ENCODE data around the gene GOSR1. TPM values are rescaled to one million over a fixed set of nuclear protein-coding genes. Genes with fewer than 3 reads are reported as not detected.
"Not testable (repeated sequence)": the region's sequence is repeated elsewhere in the genome, so short reads cannot be mapped to it uniquely, and the experiment has no call there.

GOSR1 gene
- total RNA-seq, 1 donor from 2014 or later: 30.7 TPM

DNA sequence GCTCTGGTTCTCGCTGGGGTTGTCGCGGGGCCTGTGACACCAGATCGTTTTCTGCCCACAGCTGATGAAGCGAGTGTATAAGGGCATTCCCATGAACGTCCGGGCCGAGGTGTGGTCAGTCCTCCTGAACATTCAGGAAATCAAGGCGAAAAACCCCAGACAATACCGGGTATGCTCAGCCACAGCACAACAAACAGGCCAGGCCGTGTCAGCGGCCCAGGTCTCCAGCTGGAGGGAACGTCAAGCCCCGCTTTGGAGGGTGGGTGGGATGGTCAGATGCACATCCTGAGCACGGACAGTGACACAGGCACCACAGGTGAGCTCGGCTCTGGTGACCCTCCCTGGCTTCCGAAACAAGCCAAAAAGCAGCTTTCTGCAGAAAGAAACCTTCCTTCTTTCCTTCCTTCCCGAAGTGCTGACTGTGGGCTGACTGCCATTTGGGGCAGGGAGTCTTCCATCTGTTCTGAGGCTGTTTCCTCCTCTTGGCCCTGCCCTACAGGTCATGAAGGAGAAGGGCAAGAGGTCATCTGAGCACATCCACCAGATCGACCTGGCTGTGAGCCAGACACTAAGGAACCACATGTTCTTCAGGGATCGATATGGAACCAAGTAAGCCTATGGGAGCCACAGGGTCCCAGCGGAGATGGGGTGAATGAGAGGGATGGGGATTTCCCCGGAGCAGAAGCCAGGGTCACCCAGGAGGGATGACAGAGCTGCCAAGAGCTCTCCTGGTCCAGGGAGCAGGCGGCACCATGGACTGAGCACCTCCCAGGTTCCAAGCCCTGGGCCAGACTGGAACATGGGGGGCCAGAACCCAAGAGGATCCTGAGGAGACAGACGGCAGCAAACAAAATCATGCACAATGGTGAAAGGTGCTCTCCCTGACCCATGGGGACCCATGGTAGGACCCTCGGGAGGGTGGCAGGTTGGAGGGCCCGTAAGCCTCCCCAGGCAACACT lies 79.4 kb downstream of the GOSR1 start:
- intact Hi-C loops (cut with micrococcal nuclease): no loop called here
- DNase-seq (no peak), ATAC-seq (no peak)

DNA sequence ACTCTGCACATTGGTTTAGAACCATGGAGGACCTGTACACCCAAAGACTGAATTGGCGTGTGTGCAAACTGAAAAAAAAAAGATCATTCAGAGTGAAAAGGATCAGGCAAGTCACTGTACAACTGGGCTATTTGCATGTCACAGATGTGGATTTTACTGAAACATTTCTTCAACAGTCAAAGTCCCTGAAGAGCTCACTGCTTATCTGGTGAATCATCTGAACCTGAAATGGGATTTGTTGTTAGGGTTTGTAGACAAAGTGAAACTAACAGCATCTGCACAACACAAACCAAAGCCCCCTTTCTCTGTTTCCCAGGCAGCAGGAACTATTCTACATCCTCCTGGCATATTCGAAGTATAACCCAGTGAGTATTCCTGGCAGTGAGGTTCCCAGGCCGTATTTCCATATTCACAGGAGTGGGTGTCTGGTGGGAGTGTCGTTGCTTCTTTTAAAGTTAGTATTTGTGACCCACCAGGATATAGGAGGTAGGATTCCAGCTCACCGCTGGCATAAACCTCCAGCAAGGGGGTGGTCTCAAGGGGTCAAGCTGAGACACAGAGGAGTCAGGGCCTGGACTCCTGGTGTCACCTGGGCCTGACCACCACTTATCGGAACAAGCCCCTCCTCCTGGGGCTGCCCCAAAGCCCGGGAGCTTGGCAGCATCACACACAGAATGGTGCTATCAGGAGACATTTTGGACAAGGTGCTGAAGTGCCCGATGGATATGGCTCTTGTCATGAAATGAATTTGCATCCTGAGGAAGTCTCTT lies 80.9 kb downstream of the GOSR1 start:
- intact Hi-C loops (cut with micrococcal nuclease): no loop called here
- DNase-seq (no peak), ATAC-seq (no peak)

DNA sequence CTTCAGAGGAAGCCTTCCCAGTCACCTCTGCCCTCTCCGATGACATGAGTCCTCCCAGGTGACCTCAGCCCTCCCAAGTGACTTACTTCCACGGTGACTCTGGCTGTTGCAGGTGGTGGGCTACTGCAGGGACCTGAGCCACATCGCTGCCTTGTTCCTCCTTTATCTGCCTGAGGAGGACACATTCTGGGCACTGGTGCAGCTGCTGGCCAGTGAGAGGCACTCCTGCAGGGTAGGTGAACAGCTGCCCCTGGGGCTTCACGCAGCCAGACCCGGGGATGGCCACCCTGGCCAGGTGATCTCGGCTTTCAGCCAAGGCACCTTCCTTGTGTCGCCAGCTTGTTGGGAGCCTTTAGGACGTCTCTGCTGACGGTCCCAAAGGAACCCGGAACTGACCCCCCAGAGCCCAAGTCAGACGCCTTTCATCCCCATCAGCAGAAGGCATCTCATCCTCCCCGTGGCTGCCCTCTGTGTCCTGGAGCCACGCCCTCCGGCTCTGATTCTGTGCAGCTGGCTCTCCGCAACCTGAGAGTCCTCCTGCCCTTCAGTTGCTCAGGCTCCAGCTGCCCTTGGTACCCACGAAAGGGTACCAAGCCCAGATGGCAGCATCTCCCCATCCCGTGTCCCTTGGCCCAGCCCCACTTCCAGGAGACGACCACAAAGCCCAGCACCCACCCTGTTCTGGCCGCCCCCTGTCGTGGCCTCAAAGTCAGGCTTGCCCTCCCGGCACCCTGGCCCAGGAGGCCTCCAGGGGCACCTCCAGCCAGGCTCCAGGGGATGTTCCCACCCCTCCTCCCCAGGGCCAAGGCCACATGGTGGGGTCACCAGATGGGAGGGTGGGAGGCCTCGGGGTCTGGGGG lies 81.7 kb downstream of the GOSR1 start:
- intact Hi-C loops (cut with micrococcal nuclease): no loop called here
- ATAC-seq (no peak), DNase-seq (no peak)

DNA sequence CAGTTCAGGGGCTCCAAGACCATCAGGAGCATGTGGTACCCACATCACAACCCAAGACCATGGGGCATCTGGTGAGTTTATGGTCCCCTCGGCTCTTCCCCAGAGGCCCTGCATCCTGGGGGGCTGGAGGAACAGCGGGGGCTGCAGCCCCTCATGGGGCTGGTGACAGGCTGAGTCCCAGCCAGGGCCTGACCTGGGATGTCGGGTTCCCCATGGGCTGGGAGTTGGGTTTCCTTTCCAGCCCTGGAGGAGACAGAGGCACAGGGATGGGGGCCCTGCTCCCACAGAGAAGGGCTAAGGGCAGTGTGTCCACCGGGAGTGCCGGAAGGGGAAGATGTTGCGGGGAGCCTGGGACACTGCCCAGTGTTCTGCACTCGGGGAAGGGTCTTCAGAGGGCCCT lies 82.4 kb downstream of the GOSR1 start:
- DNase-seq (no peak), ATAC-seq (no peak)
- intact Hi-C loops (cut with micrococcal nuclease): no loop called here

DNA sequence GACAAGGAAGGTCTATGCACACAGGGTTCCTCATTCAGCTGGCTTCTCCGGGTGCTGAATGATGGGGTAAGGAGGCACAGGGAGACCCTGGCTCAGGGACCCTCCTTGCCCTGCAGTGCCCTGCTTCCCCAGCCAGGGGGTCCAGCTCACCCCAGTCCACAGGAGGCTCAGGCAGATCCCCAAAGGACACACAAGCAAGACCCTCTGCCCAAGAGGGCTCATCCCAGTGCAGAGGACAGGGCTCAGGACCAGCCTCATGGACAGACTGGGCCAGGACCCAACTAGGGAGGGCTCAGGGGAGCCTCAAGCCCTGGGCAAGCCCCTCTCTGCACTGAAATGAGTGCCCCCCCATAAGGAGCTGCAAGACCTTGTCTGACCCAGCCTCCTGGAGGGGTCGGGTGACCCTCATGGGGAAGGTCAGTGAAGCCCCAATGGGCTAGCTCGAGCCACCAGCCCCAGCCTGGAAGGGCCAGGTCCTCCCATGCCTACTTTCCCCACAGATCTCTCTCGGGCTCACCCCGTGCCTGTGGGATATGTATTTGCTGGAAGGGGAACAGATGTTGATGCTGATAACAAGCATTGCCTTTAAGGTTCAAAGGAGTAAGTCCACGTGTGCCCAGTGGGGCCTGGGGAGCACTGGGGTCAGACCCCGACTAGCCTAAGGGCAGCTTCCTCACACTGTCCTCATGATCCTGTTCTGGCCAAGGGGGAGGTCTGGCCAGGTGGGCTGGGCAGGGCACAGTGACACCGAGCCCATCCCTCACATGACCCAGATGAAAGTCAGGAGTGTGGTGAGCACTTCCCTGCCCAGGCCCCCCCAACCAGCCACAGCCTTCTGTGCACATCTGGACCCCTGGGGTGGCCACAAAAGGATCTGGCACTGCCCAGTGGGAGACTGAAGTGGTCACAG lies 83.2 kb downstream of the GOSR1 start:
- intact Hi-C loops (cut with micrococcal nuclease); ATAC-seq; DNase-seq: not testable (repeated sequence)

DNA sequence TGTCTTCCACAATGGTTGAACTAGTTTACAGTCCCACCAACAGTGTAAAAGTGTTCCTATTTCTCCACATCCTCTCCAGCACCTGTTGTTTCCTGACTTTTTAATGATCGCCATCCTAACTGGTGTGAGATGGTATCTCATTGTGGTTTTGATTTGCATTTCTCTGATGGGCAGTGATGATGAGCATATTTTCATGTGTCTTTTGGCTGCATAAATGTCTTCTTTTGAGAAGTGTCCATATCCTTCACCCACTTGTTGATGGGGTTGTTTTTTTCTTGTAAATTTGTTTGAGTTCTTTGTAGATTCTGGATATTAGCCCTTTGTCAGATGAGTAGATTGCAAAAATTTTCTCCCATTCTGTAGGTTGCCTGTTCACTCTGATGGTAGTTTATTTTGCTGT lies 84.6 kb downstream of the GOSR1 start:
- DNase-seq; ATAC-seq; intact Hi-C loops (cut with micrococcal nuclease): not testable (repeated sequence)

DNA sequence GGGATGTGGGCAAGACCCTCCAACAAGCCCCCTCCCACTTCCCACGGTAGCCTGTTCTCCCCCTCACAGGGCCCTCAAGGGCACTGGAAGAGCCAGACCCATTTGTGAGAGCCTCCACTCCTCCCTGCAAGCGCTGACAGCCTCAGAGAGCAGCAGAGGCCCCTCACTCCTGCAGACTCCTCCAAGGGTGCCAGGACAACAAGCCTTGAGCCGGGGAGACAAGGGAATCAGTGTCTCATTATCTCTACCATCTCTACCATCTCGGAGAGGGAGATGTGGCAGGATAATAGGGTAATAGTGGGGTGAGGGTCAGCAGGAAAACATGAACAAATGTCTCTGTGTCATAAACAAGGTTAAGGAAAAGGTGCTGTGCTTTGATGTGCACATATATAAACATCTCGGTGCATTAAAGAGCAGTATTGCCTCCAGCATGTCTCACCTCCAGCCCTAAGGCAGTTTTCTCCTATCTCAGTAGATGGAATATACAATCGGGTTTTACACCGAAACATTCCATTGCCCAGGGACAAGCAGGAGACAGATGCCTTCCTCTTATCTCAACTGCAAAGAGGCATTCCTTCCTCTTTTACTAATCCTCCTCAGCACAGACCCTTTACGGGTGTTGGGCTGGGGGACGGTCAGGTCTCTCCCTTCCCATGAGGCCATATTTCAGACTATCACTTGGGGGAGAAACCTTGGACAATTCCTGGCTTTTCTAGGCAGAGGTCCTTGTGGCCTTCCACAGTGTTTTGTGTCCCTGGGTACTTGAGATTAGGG lies 86.1 kb downstream of the GOSR1 start:
- intact Hi-C loops (cut with micrococcal nuclease); ATAC-seq; DNase-seq: not testable (repeated sequence)

DNA sequence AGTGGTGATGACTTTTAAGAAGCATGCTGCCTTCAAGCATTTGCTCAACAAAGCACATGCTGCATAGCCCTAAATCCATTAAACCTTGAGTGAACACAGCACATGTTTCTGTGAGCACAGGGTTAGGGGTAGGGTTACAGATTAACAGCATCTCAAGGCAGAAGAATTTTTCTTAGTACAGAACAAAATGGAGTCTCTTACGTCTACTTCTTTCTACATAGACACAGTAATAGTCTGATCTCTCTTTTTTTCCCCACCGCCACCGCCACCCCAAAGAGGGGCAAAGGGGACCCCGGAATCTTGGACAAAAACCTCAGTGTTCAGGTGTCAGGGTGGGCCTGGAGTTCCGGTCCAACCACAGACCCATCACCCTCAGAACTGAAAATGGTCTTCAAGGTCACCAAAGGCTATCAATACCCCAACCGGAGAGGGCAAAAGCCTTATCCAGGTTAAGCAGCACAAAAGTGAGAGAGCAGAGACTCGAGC lies 86.7 kb downstream of the GOSR1 start:
- ATAC-seq; intact Hi-C loops (cut with micrococcal nuclease); DNase-seq: not testable (repeated sequence)

DNA sequence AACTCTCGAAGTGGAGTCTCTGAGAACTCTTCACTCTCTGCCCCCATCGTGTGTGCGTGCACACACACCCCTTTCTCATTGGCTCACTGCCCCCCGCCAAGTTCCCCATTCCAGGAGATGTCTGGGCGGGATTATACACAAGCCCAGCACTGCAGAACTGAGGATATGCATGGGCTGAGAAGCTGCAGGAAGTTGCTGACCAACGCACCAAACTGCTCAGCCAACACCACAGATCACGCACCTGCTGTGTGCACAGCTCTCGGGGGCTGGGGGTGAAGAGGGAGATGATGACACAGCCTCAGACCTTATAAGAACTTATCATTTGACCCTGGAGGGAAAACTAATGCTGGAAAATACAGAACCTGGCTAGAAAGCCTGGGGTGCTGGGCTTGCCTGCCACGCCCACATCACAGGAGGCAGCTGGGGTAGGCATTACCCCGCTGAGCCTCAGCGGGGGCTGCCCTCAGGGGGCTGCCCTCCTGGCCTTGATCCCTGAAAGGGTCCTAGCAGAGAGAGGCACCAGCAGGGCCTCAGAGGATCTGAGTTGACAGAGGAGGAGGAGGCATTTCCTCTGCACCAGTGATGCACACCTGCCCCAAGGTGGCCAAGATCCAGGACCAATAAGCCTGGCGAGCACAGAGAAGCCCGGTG lies 87.3 kb downstream of the GOSR1 start:
- DNase-seq; intact Hi-C loops (cut with micrococcal nuclease); ATAC-seq: not testable (repeated sequence)

DNA sequence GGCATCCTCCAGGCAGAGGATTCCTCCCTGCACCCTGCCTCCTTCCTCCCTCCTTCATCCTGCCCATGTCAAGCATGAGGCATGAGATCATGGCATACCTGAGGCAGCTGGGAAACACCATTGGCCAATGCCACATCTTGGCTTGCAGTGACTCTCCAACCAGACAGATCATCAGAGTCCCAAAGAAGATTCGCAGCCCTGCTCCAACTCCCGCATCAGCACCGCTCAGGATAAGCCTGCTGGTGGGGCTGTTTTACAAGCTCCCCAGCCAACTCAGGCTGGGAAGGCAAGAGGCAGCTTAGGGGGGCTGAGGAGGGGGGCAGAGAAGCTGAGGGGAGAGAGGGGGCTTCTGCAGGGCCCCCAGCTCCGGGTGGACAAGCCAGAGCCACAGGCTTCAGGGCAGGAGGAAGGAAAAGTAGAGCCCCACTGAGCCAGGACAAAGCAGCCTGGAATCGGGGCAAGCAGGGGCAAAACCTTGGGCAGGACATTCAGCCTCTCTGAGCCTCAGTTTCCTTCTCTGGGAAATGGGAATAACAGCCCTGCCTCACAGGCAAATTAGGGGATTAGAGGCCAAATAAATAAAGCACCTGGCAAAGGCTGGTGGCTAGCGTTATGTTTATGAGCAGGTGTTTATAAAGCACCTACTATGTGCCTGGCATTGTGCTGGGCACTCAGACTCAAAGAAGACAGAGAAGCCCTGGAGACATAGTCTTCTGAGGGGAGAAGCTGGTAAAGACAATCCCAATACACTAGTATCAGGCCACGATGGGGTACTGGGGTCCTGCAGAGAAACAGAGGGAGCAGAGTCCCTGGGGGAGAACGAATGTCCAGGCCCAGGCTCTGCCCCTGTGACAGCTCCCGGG lies 88.1 kb downstream of the GOSR1 start:
- intact Hi-C loops (cut with micrococcal nuclease): no loop called here
- ATAC-seq: no peak
- DNase-seq: no peak

DNA sequence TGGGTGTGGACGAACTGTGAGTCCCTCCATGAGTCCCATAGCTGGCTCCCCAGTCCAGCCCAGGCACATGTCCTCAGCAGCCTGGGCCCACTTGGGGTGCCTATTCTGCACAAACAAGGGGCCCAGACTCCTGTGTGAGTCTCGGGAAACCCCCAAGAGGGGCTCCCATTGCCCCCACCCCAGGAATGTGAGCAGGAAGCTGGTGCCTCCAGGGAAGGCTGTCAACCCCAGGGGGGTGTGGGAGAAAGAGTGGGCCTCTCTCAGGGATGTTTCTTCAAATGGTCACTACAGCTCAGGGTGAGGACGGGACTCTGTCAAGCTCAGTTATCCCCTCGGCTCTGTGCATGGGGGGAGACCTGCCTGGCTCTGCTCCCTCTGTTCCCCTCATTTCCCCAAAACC lies 88.9 kb downstream of the GOSR1 start:
- DNase-seq; ATAC-seq; intact Hi-C loops (cut with micrococcal nuclease): not testable (repeated sequence)

DNA sequence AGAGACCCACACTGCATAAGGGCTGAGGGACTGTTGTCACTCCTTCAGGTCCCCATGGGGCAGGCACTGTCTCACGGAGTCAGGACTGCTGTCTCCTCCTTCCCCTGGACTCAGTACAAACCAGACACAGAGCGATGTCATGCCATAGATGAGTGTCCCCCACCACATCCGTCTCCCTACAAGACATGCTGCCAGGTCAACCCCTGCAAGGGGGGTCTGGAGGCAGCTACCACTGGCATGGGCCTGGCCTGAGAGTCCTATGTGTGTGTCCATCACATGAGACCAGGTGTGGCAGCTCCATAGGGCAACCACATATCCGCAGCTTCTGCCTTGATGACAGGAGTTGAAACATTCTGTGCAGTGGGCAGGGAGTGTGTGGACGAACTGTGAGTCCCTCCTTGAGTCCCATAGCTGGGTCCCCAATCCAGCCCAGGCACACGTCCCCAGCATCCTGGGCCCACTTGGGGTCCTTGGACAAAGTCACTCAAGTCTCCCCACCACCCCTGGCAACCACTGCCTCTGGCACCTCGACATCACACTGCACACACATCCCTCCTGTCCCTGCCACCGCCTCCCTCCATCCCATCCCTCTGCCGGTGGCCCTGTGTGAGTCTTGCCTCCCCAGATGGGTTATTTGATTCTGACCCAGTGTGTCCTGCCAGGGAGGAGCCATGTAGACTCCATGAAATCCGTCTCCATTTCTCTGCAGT lies 89.5 kb downstream of the GOSR1 start:
- DNase-seq; intact Hi-C loops (cut with micrococcal nuclease); ATAC-seq: not testable (repeated sequence)

DNA sequence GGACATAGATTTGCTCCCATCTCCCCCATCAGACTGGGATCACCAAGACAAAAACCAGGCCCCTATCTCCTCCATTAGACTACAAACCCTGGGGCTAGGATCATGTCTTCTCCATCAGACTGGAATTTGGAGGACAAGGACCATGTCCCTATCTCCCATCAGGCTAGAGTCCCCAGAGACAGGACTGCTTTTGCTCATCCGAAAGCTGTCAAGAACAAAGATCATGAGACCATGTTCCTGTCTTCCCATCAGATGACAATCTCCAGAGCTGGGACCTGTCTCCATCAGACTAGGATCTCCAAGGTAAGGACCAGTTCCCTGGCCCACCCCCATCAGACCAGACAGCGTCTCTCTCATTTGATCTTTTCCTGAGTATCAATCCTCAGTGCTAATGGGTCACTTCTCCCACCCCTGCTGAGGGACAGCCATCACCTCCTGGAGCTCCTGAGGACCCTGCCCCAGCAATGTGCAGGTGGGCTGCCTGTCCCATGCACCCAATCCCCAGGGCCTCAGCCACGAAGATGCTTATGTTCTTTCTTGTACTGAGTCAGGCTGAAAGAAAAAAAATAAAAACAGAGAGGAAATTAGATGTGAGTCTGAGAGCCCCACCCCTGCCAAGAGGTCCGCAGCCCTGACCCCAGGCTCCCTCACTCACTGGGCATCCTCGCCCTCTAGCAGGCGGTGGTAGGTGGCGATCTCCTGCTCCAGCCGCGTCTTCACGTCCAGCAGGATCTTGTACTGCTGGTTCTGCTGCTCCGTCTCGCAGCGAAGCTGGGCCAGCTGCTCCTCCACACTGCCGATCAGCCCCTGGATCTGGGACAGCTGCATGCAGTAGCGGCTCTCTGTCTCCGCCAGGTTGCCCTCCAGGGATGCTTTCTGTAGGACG lies 90.3 kb downstream of the GOSR1 start:
- intact Hi-C loops (cut with micrococcal nuclease): no loop called here
- ATAC-seq (no peak), DNase-seq (no peak)

DNA sequence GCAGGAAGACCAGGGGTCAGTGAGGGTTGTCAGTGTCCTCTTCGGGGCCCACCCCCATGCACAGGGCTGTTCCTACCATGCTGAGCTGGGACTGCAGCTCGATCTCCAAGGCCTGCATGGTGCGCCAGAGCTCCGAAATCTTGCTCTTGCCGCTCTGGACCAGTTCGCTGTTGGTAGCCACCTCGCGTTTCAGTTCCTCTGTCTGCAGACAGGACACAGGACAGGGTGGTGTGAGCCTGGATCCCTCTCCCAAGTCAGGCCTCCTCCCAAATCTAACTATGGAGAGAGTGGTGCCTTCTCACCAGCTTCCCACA lies 90.9 kb downstream of the GOSR1 start:
- intact Hi-C loops (cut with micrococcal nuclease): no loop called here
- DNase-seq (no peak), ATAC-seq (no peak)
